Subcutaneous adipose tissue (tissue), 4 donors: Measurements from ENCODE around the gene PRPF31. TPM values are rescaled to one million over a fixed set of nuclear protein-coding genes. Genes with fewer than 3 reads are reported as not detected.

Experiments used
- total RNA-seq, 4 donors: library from RNA; depleted of rRNA; stranded (reverse); fragments of >200 nt; gene quantifications; one replicate each; pipeline ENCODE4 v1.1.0, GENCODE V29; 2016
- TF ChIP-seq, protein P1 (sequence below): fragments of 450-650 bp; IDR thresholded peaks from one replicate; pipeline ENCODE4 v1.5.1; 2016; ENCODE audit warnings: low read depth, mild to moderate bottlenecking, control low read depth, antibody characterized with exemption, moderate library complexity

PRPF31 gene
- total RNA-seq, 4 donors from 2014 or later: 26.6 to 43.6 (median 36.9) TPM

DNA sequence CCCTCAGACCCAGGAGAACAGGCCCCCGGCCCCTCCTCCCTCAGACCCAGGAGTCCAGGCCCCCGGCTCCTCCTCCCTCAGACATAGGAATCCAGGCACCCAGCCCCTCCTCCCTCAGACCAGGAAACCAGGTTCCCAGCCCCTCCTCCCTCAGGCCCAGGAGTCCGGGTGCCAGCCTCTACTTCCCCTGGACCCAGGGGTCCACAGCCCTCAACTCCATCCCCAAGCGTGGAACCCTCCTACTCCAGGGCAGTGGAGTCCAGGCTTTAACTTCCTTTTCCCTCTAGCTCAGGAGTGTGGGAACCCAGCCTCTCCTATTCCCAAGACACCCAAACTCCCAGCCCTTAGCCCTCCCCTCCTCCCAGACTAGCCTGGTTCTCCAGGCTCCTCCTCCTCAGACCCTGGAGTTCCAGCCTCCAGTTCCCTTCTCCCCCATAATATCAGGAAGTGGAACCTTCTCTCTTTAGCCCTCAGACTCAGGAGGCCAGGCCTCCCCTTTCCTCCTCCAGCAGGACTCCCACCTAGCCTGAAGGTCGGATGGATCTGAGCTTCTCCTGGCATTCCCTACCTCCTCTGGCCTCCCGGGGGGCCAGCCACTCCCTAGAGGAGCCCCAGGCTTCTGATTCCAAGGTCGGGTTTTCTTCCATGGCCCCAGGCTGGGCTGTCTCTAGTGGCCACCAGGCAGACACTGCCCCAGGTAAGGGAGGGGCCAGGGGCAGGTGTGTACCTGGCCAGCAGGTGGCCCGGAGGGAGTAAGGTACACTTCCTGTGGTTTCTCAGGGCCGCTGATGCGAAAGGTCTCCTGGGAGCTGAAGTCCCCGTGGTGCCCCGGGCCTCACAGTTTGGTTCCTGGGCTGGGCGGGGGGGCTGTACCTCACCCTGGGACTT, 57.2 kb downstream of the PRPF31 start, which contains the start of gene TMC4:
Gene TMC4, minus strand, starts transcription at position 690 of the 888 bp plus-strand sequence. Its CDS starts 43 bp downstream, at position 647.
- TF ChIP-seq, protein P1, sequence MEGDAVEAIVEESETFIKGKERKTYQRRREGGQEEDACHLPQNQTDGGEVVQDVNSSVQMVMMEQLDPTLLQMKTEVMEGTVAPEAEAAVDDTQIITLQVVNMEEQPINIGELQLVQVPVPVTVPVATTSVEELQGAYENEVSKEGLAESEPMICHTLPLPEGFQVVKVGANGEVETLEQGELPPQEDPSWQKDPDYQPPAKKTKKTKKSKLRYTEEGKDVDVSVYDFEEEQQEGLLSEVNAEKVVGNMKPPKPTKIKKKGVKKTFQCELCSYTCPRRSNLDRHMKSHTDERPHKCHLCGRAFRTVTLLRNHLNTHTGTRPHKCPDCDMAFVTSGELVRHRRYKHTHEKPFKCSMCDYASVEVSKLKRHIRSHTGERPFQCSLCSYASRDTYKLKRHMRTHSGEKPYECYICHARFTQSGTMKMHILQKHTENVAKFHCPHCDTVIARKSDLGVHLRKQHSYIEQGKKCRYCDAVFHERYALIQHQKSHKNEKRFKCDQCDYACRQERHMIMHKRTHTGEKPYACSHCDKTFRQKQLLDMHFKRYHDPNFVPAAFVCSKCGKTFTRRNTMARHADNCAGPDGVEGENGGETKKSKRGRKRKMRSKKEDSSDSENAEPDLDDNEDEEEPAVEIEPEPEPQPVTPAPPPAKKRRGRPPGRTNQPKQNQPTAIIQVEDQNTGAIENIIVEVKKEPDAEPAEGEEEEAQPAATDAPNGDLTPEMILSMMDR: no peak

DNA sequence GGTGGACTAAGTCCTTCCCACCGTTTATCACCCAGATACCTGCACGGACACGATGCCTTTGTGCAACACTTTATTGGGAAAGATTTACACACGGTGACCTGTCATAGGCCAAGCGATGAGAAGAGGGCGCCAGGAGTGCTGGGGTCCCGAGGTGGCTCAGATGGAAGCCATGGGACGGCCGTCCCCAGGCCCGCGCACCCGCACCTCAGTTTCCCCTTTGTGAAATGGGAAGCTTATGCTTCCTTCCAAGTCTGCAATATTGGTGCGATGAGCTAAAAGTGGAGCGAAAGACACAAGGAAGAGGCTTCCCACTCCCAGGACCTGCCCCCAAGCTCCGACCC, 57.8 kb downstream of the PRPF31 start:
- TF ChIP-seq, protein P1: no peak

DNA sequence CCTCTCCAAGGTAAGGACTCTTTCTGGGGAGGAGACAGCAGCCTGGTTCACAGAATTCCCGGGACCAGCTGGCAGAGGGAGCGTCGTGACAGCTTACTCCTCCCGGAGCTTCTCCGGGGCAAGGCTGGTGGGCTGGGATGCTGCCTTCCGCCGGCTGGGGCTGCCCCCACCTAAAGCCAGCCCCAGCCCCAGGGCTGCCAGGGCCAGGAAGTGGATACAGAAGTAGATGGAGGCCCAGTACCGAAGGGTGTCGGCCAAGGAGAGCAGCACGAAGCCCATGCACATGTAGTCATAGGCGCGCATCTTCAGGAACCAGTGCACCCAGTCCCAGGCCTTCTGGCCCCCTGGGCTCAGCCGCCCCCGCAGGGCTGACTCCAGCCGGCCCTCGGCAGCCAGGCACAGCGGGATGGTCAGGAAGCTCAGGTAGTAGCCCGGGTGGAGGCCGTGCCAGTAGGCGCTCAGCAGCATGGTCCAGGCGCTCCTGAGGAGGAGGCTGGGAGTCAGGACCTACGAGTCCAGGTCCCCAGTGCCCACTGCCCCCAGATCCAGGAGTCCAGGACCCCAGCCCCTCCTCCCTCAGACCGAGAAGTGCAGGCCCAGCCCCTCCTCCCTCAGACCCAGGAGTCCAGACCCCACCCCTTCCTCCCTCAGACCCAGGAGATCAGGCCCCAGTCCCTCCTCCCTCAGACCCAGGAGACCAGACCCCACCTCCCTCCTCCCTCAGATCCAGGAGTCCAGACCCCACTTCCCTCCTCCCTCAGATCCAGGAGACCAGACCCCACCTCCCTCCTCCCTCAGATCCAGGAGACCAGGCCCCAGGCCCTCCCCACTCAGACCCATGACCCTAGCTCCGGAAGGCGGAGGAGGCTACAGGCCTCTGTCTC, 58.6 kb downstream of the PRPF31 start:
- TF ChIP-seq, protein P1: no peak

DNA sequence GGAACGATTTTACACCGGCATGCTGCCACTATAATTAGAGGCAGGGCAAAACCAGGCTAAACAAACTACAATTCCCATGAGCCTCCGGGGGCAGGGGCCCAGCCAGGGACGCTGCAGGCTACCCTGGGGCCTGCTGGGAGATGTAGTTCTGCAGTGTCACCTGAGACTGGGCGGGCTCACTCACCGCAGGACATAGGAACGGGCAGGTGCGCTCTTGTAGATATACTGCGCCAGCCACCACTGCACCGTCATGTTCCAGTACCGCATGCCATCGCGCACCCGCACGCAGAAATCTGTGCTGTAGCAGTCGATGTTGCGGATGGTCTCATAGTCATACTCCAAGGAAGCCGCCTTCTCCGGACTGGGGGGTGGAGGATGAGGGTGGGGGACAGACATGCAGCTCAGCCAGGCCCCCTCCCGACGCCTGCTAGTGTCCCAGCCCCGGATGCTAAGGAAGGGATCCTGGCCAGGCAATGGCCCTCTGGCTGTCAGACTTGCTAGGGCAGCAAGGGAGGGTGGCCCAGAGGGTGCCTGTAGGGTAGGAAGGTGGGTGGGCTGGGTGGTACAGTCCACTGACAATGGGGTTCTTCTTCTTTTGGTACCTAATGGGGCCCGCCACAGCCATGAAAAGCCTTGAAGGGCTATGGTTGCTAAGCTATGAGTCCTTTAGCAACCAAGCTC, 63.2 kb downstream of the PRPF31 start:
- TF ChIP-seq, protein P1: no peak

DNA sequence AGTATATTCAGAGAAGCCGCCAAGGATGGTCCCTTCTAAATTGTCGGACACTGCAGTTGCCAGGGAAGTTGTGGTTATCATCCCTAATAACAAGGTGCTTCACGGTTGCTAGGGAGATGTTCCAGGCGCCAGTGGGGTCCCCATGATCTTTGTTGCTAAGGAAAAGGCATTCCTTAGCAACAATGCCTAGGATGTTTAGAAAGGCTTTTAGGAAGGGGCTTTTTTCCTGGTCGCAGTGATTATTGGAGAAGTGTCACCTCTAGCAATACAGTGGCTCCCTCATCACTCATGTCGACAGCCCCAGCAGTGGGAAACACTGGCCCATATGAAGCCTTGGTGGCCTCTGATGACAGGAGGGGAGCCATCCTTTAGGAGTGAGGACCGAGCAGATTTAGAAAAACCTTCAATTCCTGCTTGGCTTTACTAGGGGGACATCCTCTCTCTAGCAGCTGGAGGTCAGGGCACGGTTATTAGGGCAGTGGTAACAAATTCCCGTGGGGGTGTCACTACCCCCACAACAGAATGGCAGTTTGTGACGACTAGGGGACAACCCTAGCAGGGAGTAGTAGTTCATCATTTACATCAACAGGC, 63.8 kb downstream of the PRPF31 start:
- TF ChIP-seq, protein P1: no peak

DNA sequence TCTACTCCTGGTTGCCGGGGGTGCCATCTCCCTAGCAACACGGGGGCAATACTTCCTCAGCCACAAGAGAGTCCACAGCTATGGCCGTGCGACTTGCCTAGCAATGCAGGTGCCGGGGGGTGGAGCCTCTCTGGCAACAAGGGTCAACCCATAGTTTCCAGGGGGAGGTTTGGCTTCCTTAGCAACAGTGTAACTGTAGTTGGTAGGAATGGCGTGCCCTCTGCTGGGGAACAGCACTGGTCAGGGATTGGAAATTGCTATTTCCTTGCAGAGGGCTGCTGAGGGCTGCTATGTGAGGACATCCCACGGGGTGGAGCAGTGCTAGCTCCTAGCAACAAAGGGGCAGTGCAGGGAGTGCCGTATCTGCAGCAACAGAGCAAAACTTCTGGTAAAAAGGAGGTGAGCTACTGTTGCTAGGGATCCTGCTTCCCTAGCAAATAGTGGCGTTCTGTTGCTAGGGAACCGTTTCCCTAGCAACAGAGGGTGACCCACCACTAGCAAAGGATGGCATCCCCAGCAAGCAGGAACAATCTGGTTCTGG, 64.4 kb downstream of the PRPF31 start:
- TF ChIP-seq, protein P1: no peak
